Stimulated activated CD8-positive, alpha-beta memory T cell treated with anti-CD3 and anti-CD28 coated beads, Interleukin-4, amount 100 ng/mL, for 1 hour (primary cell): Measurements from ENCODE around the gene RPL31.

Source experiments
- DNase-seq, 2 donors: peaks; one replicate each; pipeline ENCODE4 v3.0.0-alpha.2; 2020; ENCODE audit warnings: low read depth in 2 of 2, low spot score in 1 of 2

RPL31 gene

GRCh38 chr2:101001691-101002561, at the start of gene RPL31:
TSS of gene RPL31 (plus strand) at chr2:101002289. CDS start at chr2:101002702, 413 bp downstream.
- peak; percentile 84 to 91 for DNase-seq

- no peak for DNase-seq
Observed at GRCh38 chr2:100952512-100952911, 49.6 kb upstream of the RPL31 start.

- DNase-seq = no peak
Observed at GRCh38 chr2:100953406-100954043, 48.6 kb upstream of the RPL31 start.

- DNase-seq = no peak
Observed at GRCh38 chr2:100954044-100954420, 48.1 kb upstream of the RPL31 start.

- no peak for DNase-seq
Observed at GRCh38 chr2:100955226-100955625, 46.9 kb upstream of the RPL31 start.

- DNase-seq = no peak
Observed at GRCh38 chr2:100956081-100956480, 46.0 kb upstream of the RPL31 start.

- no peak for DNase-seq
Observed at GRCh38 chr2:100957996-100958653, 44.0 kb upstream of the RPL31 start.

GRCh38 chr2:100959225-100959880, 42.7 kb upstream of the RPL31 start:
- DNase-seq = no peak

- no peak for DNase-seq
Observed at GRCh38 chr2:100960688-100961087, 41.4 kb upstream of the RPL31 start.

GRCh38 chr2:100962366-100963025, 39.6 kb upstream of the RPL31 start:
- no peak for DNase-seq

GRCh38 chr2:100963026-100963375, 39.1 kb upstream of the RPL31 start:
- no peak for DNase-seq

GRCh38 chr2:100964222-100964621, 37.9 kb upstream of the RPL31 start:
- no peak for DNase-seq

GRCh38 chr2:100964681-100965169, 37.4 kb upstream of the RPL31 start:
- no peak for DNase-seq

- DNase-seq = no peak
Observed at GRCh38 chr2:100965596-100965995, 36.5 kb upstream of the RPL31 start.

GRCh38 chr2:100967716-100968115, 34.4 kb upstream of the RPL31 start:
- DNase-seq = no peak

GRCh38 chr2:100968146-100969145, 33.6 kb upstream of the RPL31 start:
- no peak for DNase-seq

GRCh38 chr2:100969998-100970397, 32.1 kb upstream of the RPL31 start:
- DNase-seq = no peak

- no peak for DNase-seq
Observed at GRCh38 chr2:100971221-100971620, 30.9 kb upstream of the RPL31 start.

GRCh38 chr2:100972452-100972851, 29.6 kb upstream of the RPL31 start:
- DNase-seq = no peak
